SK-N-SH (cell line): ENCODE results near the gene CDX1. TPM values are rescaled to one million over a fixed set of nuclear protein-coding genes. Genes with fewer than 3 reads are reported as not detected.
A peak's percentile ranks its signal among the peaks of the same experiment; 100 is the strongest.

Experiments
- CTCF ChIA-PET: fragments of 300-600, 350-600 bp; formaldehyde crosslinking; extraction: SDS; loops from one replicate; lab custom pipeline; 2021; lab: Yijun Ruan, JAX
- POLR2A ChIA-PET: fragments of 350-600 bp; sonication (Branson Sonifier 250); formaldehyde crosslinking; extraction: SDS; loops from one replicate; lab custom pipeline; 2020; ENCODE audit warnings: antibody characterized with exemption, inconsistent platforms; lab: Yijun Ruan, JAX
- DNase-seq: peaks from one replicate; pipeline ENCODE4 v3.0.0; 2012
- H2AFZ ChIP-seq: fragments of 200-600 bp; sonication (generic); 2 replicates; pipeline ENCODE4 v1.8.1; 2016; ENCODE audit warnings: antibody characterized with exemption, mild to moderate bottlenecking, low read depth
- H3F3A ChIP-seq: fragments of 200-600 bp; sonication (generic); replicated peaks from 2 replicates; pipeline ENCODE3; 2016; ENCODE audit warnings: antibody characterized with exemption, mild to moderate bottlenecking; ENCODE audit not compliant: insufficient read depth
- H3K27ac ChIP-seq, 2 experiments: fragments of 200-500 bp in 1 of 2; fragments of 200-600 bp in 1 of 2; sonication (Bioruptor generic) in 1 of 2; sonication (generic), shearing (Covaris generic) in 1 of 2; 2 replicates each; pipeline versions ENCODE4 v1.5.1 to v1.6.1; 2014 to 2016; ENCODE audit warnings: low read depth in 2 of 2, inconsistent platforms in 1 of 2, low read length in 1 of 2, mild to moderate bottlenecking in 1 of 2, mixed read lengths in 1 of 2
- H3K27me3 ChIP-seq: fragments of 200-600 bp; sonication (generic), shearing (Covaris generic); 2 replicates; pipeline ENCODE4 v1.6.1; 2016; ENCODE audit warnings: mixed run types; ENCODE audit not compliant: insufficient read depth
- H3K36me3 ChIP-seq, 2 experiments: fragments of 200-500 bp in 1 of 2; fragments of 200-600 bp in 1 of 2; sonication (Bioruptor generic) in 1 of 2; sonication (generic) in 1 of 2; replicated peaks in 1 of 2; 2 replicates each; pipeline versions ENCODE3 to v1.5.1; 2014 to 2016; ENCODE audit warnings: low read length in 1 of 2, mild to moderate bottlenecking in 1 of 2; ENCODE audit not compliant: insufficient read depth in 2 of 2, control insufficient read depth in 1 of 2
- H3K4me1 ChIP-seq, 2 experiments: fragments of 200-500 bp in 1 of 2; fragments of 200-600 bp in 1 of 2; sonication (Bioruptor generic) in 1 of 2; sonication (generic), shearing (Covaris generic) in 1 of 2; 2 replicates each; pipeline versions ENCODE4 v1.5.1 to v1.6.1; 2014 to 2016; ENCODE audit warnings: low read depth in 1 of 2, low read length in 1 of 2, mixed run types in 1 of 2; ENCODE audit not compliant: insufficient read depth in 2 of 2, control insufficient read depth in 1 of 2
- H3K4me2 ChIP-seq: fragments of 200-600 bp; sonication (generic), shearing (Covaris generic); 2 replicates; pipeline ENCODE4 v1.6.1; 2017; ENCODE audit warnings: mixed run types
- H3K4me3 ChIP-seq, 2 experiments: fragments of 200-500 bp in 1 of 2; fragments of 200-600 bp in 1 of 2; sonication (Bioruptor generic) in 1 of 2; sonication (generic), shearing (Covaris generic) in 1 of 2; 2 replicates each; pipeline versions ENCODE4 v1.5.1 to v1.8.1; 2014 to 2016; ENCODE audit warnings: low read depth in 2 of 2, inconsistent platforms in 1 of 2, low read length in 1 of 2, mild to moderate bottlenecking in 1 of 2, mixed read lengths in 1 of 2, moderate library complexity in 1 of 2
- H3K79me2 ChIP-seq: fragments of 200-600 bp; sonication (generic); 2 replicates; pipeline ENCODE4 v1.8.1; 2017; ENCODE audit warnings: mild to moderate bottlenecking; ENCODE audit not compliant: insufficient read depth
- H3K9ac ChIP-seq: fragments of 200-600 bp; sonication (generic); 2 replicates; pipeline ENCODE4 v1.6.1; 2017; ENCODE audit warnings: mixed run types
- H3K9me2 ChIP-seq: fragments of 200-600 bp; sonication (generic); 2 replicates; pipeline ENCODE4 v1.6.1; 2017; ENCODE audit warnings: mixed run types
- H3K9me3 ChIP-seq: fragments of 200-600 bp; sonication (generic); 2 replicates; pipeline ENCODE4 v1.6.1; 2017; ENCODE audit warnings: mixed run types, mild to moderate bottlenecking, moderate library complexity
- H4K20me1 ChIP-seq: fragments of 200-600 bp; sonication (generic); 2 replicates; pipeline ENCODE4 v1.6.1; 2017; ENCODE audit warnings: mild to moderate bottlenecking, mixed run types; ENCODE audit not compliant: insufficient read depth
- CTCF ChIP-seq: fragments of 200-600 bp; sonication (generic); IDR thresholded peaks from 2 replicates; pipeline ENCODE4 v1.6.1; 2017; ENCODE audit warnings: antibody characterized with exemption, mild to moderate bottlenecking, moderate library complexity
- EZH2phosphoT487 ChIP-seq: fragments of 200-600 bp; sonication (generic); IDR thresholded peaks from 2 replicates; pipeline ENCODE4 v1.6.1; 2017; ENCODE audit warnings: low read depth, mixed run types, mild to moderate bottlenecking, antibody characterized with exemption, moderate library complexity, borderline replicate concordance
- JUND ChIP-seq: IDR thresholded peaks from 2 replicates; pipeline ENCODE4 v1.4.0; 2012
- MEF2A ChIP-seq: IDR thresholded peaks from 2 replicates; pipeline ENCODE4 v1.4.0; 2012; ENCODE audit warnings: low read depth, borderline replicate concordance
- MXI1 ChIP-seq: IDR thresholded peaks from 2 replicates; pipeline ENCODE4 v1.6.1; 2012; ENCODE audit warnings: mild to moderate bottlenecking, low read depth, low read length, improper control_type of control experiment
- NFIC ChIP-seq: IDR thresholded peaks from 2 replicates; pipeline ENCODE4 v1.4.0; 2012; ENCODE audit warnings: borderline replicate concordance
- RFX5 ChIP-seq: IDR thresholded peaks from 2 replicates; pipeline ENCODE4 v1.6.1; 2012; ENCODE audit warnings: mild to moderate bottlenecking, improper control_type of control experiment, low read length
- RXRA ChIP-seq: IDR thresholded peaks from 2 replicates; pipeline ENCODE4 v1.4.0; 2012; ENCODE audit warnings: low read depth, mild to moderate bottlenecking, borderline replicate concordance
- USF2 ChIP-seq: fragments of 150-350 bp; IDR thresholded peaks from 2 replicates; pipeline ENCODE4 v1.6.1; 2017; ENCODE audit warnings: antibody characterized with exemption, low read length, low read depth, borderline replicate concordance
- WGBS: methylation state at CpG from one replicate; pipeline ENCODE4 v1.1.6; 2017; ENCODE audit warnings: low lambda C conversion rate; 5-methylcytosine and 5-hydroxymethylcytosine counted together
- polyA plus RNA-seq, 3 experiments: library from polyadenylated mRNA; depleted of rRNA; stranded (reverse); fragments of >200 nt; gene quantifications; 2 replicates each; pipeline ENCODE4 v1.2.3, GENCODE V29; 2012
- TF ChIP-seq, protein P1 (sequence below): IDR thresholded peaks from 2 replicates; pipeline ENCODE4 v1.6.1; 2012; ENCODE audit warnings: mild to moderate bottlenecking, low read depth, low read length, moderate library complexity
- TF ChIP-seq, protein P2 (sequence below): IDR thresholded peaks from 2 replicates; pipeline ENCODE4; 2012

Gene CDX1
- polyA plus RNA-seq, 1 of the 3 experiments (the other 2 are of a cell fraction): 0.23 TPM

GRCh38 chr5:150154618-150155128 lies 11.9 kb upstream of the CDX1 start:
- H3K27ac ChIP-seq: peak overlapping the region; percentile 94 to 98
- peaks cover 57% of the 10 kb centered on the region for H3K79me2 ChIP-seq
- CTCF ChIA-PET: interaction anchor here (0.8 to 4.2 kb wide), 8 partner anchors 11 to 110 kb away, joined by 3 to 24 read pairs (median 5); no protein-coding TSS in a partner anchor
- no peaks in the 10 kb centered on the region for H3K9me2 ChIP-seq
- peak overlapping the region; percentile 97 for H3K4me2 ChIP-seq
- TF ChIP-seq RFX5: no peak
- no peak for TF ChIP-seq MEF2A
- peak; percentile 26 for TF ChIP-seq MXI1
- no peak for TF ChIP-seq EZH2phosphoT487
- TF ChIP-seq NFIC: 0 out of 2 replicates have a peak, but pooled peaks have one; percentile 12
- TF ChIP-seq, protein P1, sequence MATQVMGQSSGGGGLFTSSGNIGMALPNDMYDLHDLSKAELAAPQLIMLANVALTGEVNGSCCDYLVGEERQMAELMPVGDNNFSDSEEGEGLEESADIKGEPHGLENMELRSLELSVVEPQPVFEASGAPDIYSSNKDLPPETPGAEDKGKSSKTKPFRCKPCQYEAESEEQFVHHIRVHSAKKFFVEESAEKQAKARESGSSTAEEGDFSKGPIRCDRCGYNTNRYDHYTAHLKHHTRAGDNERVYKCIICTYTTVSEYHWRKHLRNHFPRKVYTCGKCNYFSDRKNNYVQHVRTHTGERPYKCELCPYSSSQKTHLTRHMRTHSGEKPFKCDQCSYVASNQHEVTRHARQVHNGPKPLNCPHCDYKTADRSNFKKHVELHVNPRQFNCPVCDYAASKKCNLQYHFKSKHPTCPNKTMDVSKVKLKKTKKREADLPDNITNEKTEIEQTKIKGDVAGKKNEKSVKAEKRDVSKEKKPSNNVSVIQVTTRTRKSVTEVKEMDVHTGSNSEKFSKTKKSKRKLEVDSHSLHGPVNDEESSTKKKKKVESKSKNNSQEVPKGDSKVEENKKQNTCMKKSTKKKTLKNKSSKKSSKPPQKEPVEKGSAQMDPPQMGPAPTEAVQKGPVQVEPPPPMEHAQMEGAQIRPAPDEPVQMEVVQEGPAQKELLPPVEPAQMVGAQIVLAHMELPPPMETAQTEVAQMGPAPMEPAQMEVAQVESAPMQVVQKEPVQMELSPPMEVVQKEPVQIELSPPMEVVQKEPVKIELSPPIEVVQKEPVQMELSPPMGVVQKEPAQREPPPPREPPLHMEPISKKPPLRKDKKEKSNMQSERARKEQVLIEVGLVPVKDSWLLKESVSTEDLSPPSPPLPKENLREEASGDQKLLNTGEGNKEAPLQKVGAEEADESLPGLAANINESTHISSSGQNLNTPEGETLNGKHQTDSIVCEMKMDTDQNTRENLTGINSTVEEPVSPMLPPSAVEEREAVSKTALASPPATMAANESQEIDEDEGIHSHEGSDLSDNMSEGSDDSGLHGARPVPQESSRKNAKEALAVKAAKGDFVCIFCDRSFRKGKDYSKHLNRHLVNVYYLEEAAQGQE: no peak
- peak; percentile 42 for TF ChIP-seq CTCF
- peak overlapping the region; percentile 73; the same call in 1 of the 2 replicates for H3K9ac ChIP-seq
- WGBS: 19% methylated on average over 7 of the region's 7 CpGs
- H3K4me3 ChIP-seq: peak overlapping the region; percentile 67 to 96
- H3K4me1 ChIP-seq: peaks cover 36 to 85% of the 10 kb centered on the region in 2 experiments
- H3K36me3 ChIP-seq: peaks cover 4 to 8% of the 10 kb centered on the region in 2 experiments
- POLR2A ChIA-PET: interaction anchor here (1.2 to 2.0 kb wide), 4 partner anchors 11 to 38 kb away, joined by 4 to 5 read pairs (median 4); no protein-coding TSS in a partner anchor
- H3F3A ChIP-seq: peaks cover 35% of the 10 kb centered on the region
- no peaks in the 10 kb centered on the region for H3K9me3 ChIP-seq
- no peaks in the 10 kb centered on the region for H3K27me3 ChIP-seq
- no peak overlapping the region for H2AFZ ChIP-seq
- peaks cover 29% of the 10 kb centered on the region for H4K20me1 ChIP-seq
- no peak for DNase-seq

GRCh38 chr5:150155258-150156026 lies 11.1 kb upstream of the CDX1 start, which contains the start of gene PDGFRB:
Gene PDGFRB, minus strand, starts transcription at chr5:150155845. Its CDS starts 18,798 bp downstream, at chr5:150137047.
- Histone ChIP-seq H3K9me2 (no peaks in the 10 kb centered on the region), H3F3A (peaks cover 35% of the 10 kb centered on the region), H3K4me2 (peak within 1 kb of the TSS; percentile 97), H3K4me1 (peaks cover 43 to 86% of the 10 kb centered on the region in 2 experiments), H3K27me3 (no peaks in the 10 kb centered on the region), H3K4me3 (peak within 1 kb of the TSS; percentile 67 to 96), H3K27ac (peak within 1 kb of the TSS; percentile 94 to 98), H3K79me2 (peaks cover 50% of the 10 kb centered on the region), H3K9me3 (no peaks in the 10 kb centered on the region), H2AFZ (no peak within 1 kb of the TSS; the same call in none of the 2 replicates), H3K36me3 (peaks cover 4 to 8% of the 10 kb centered on the region in 2 experiments), H3K9ac (peak within 1 kb of the TSS; percentile 73), H4K20me1 (peaks cover 23% of the 10 kb centered on the region)
- DNase-seq: peak; percentile 88
- ChIA-PET CTCF (interaction anchor here (0.6 to 4.2 kb wide), 11 partner anchors 10 to 109 kb away, joined by 3 to 24 read pairs (median 4); no protein-coding TSS in a partner anchor), POLR2A (interaction anchor here (0.5 to 2.0 kb wide), 6 partner anchors 12 to 493 kb away, joined by 3 to 5 read pairs (median 4); no protein-coding TSS in a partner anchor)
- WGBS: 8% methylated on average over 9 of the region's 17 CpGs
- TF ChIP-seq JUND (no peak), MXI1 (peak; percentile 67), RXRA (0 out of 2 replicates have a peak, but pooled peaks have one; percentile 38), NFIC (peak; percentile 45), USF2 (no peak)
- TF ChIP-seq, protein P1: no peak
- TF ChIP-seq, protein P2, sequence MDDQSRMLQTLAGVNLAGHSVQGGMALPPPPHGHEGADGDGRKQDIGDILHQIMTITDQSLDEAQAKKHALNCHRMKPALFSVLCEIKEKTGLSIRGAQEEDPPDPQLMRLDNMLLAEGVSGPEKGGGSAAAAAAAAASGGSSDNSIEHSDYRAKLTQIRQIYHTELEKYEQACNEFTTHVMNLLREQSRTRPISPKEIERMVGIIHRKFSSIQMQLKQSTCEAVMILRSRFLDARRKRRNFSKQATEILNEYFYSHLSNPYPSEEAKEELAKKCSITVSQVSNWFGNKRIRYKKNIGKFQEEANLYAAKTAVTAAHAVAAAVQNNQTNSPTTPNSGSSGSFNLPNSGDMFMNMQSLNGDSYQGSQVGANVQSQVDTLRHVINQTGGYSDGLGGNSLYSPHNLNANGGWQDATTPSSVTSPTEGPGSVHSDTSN: peak; percentile 31
